Activated naive CD4-positive, alpha-beta T cell (primary cell): Measurements from ENCODE around the gene WAC.
"Not testable (repeated sequence)": the region's sequence is repeated elsewhere in the genome, so short reads cannot be mapped to it uniquely, and the experiment has no call there.

Source experiments
- DNase-seq, 4 experiments: peaks; one replicate each; lab custom pipeline; 2025; lab: John Stamatoyannopoulos, UW

Gene WAC

GRCh38 chr10:28609636-28610035, 76.7 kb downstream of the WAC start:
- not testable (repeated sequence) for DNase-seq

GRCh38 chr10:28612877-28613276, 80.0 kb downstream of the WAC start:
- DNase-seq: no peak

- no peak for DNase-seq
Measured at GRCh38 chr10:28616514-28616913, 83.6 kb downstream of the WAC start.

GRCh38 chr10:28619455-28619854, 86.5 kb downstream of the WAC start:
- no peak for DNase-seq

- DNase-seq: no peak
Measured at GRCh38 chr10:28620251-28620650, 87.3 kb downstream of the WAC start.

GRCh38 chr10:28623483-28623882, 90.6 kb downstream of the WAC start:
- DNase-seq: no peak

- no peak for DNase-seq
Measured at GRCh38 chr10:28624351-28624750, 91.4 kb downstream of the WAC start.

- no peak for DNase-seq
Measured at GRCh38 chr10:28627102-28627501, 94.2 kb downstream of the WAC start.

- peak; percentile 7 to 46 (median 22) for DNase-seq
Measured at GRCh38 chr10:28628184-28628893, 95.4 kb downstream of the WAC start.

GRCh38 chr10:28631896-28632583, 99.1 kb downstream of the WAC start:
- no peak for DNase-seq

GRCh38 chr10:28632584-28632945, 99.6 kb downstream of the WAC start:
- no peak for DNase-seq

GRCh38 chr10:28633750-28634149, 100.8 kb downstream of the WAC start:
- DNase-seq: no peak

- DNase-seq: no peak
Measured at GRCh38 chr10:28637346-28637745, 104.4 kb downstream of the WAC start.

GRCh38 chr10:28638392-28638791, 105.5 kb downstream of the WAC start:
- no peak for DNase-seq

GRCh38 chr10:28640551-28640950, 107.6 kb downstream of the WAC start:
- DNase-seq: no peak

- DNase-seq: no peak
Measured at GRCh38 chr10:28644647-28645046, 111.7 kb downstream of the WAC start.

- no peak for DNase-seq
Measured at GRCh38 chr10:28652106-28652505, 119.2 kb downstream of the WAC start.

GRCh38 chr10:28652703-28653102, 119.8 kb downstream of the WAC start:
- no peak for DNase-seq

GRCh38 chr10:28658824-28659223, 125.9 kb downstream of the WAC start:
- not testable (repeated sequence) for DNase-seq

- no peak for DNase-seq
Measured at GRCh38 chr10:28661035-28661434, 128.1 kb downstream of the WAC start.

- peak in 3 of 4 experiments; percentile 28 to 44 (median 32) for DNase-seq
Measured at GRCh38 chr10:28663576-28664368, 130.9 kb downstream of the WAC start.

GRCh38 chr10:28664369-28664740, 131.4 kb downstream of the WAC start:
- no peak for DNase-seq
